A172 (cell line): ENCODE measurements around the gene ETS1. TPM values are rescaled to one million over a fixed set of nuclear protein-coding genes. Genes with fewer than 3 reads are reported as not detected.

ENCODE experiments used
- DNase-seq: peaks from one replicate; pipeline ENCODE4 v3.0.0-alpha.2; 2015; ENCODE audit warnings: low spot score
- total RNA-seq: library from RNA; depleted of rRNA; stranded (reverse); fragments of >200 nt; shearing (Covaris generic); gene quantifications from 2 replicates; pipeline ENCODE4 v1.2.3, GENCODE V29; 2014

The ETS1 gene
- total RNA-seq, 1 experiment from 2014 or later = 39.4 TPM

GRCh38 chr11:128482512-128483191, 104.7 kb downstream of the ETS1 start:
- no peak for DNase-seq

- DNase-seq = no peak
These were observed 105.3 kb downstream of the ETS1 start for GRCh38 chr11:128482092-128482491.

GRCh38 chr11:128481135-128481534, 106.2 kb downstream of the ETS1 start:
- peak; percentile 40 for DNase-seq

GRCh38 chr11:128480665-128481064, 106.7 kb downstream of the ETS1 start:
- no peak for DNase-seq

GRCh38 chr11:128480066-128480465, 107.3 kb downstream of the ETS1 start:
- no peak for DNase-seq

- DNase-seq = no peak
These were observed 108.2 kb downstream of the ETS1 start for GRCh38 chr11:128479144-128479543.

- DNase-seq = no peak
These were observed 109.1 kb downstream of the ETS1 start for GRCh38 chr11:128478305-128478704.

GRCh38 chr11:128477811-128478210, 109.5 kb downstream of the ETS1 start:
- DNase-seq = no peak

- no peak for DNase-seq
These were observed 110.1 kb downstream of the ETS1 start for GRCh38 chr11:128477278-128477677.

- DNase-seq = peak; percentile 59
These were observed 110.6 kb downstream of the ETS1 start for GRCh38 chr11:128476729-128477128.

GRCh38 chr11:128476049-128476448, 111.3 kb downstream of the ETS1 start:
- no peak for DNase-seq

- no peak for DNase-seq
These were observed 113.1 kb downstream of the ETS1 start for GRCh38 chr11:128474036-128474874.

- DNase-seq = no peak
These were observed 113.7 kb downstream of the ETS1 start for GRCh38 chr11:128473636-128474035.

- peak; percentile 60 for DNase-seq
These were observed 114.9 kb downstream of the ETS1 start for GRCh38 chr11:128472128-128473089.

- DNase-seq = no peak
These were observed 116.2 kb downstream of the ETS1 start for GRCh38 chr11:128471138-128471661.

GRCh38 chr11:128470081-128470480, 117.3 kb downstream of the ETS1 start:
- DNase-seq = no peak

- no peak for DNase-seq
These were observed 118.1 kb downstream of the ETS1 start for GRCh38 chr11:128469220-128469619.

- no peak for DNase-seq
These were observed 119.2 kb downstream of the ETS1 start for GRCh38 chr11:128468111-128468510.

- peak; percentile 94 for DNase-seq
These were observed 119.7 kb downstream of the ETS1 start for GRCh38 chr11:128467610-128468041.

- DNase-seq = no peak
These were observed 120.3 kb downstream of the ETS1 start for GRCh38 chr11:128467041-128467440.

GRCh38 chr11:128465946-128466705, 121.2 kb downstream of the ETS1 start:
- DNase-seq = no peak
